Breast epithelium (tissue), 4 donors: ENCODE results near the gene SHFL. TPM values are rescaled to one million over a fixed set of nuclear protein-coding genes. Genes with fewer than 3 reads are reported as not detected.

ENCODE experiments used
- DNase-seq, 2 donors: peaks; one replicate each; pipeline ENCODE4 v3.0.0-alpha.2; 2019; ENCODE audit warnings: low spot score in 2 of 2
- H3K27ac ChIP-seq, 2 donors: fragments of 200-600 bp; sonication (generic) in 1 of 2; one replicate each; pipeline ENCODE4 v1.5.1; 2016 to 2019; ENCODE audit warnings: mild to moderate bottlenecking in 1 of 2
- H3K27me3 ChIP-seq, 2 donors: fragments of 200-600 bp; sonication (generic) in 1 of 2; one replicate each; pipeline versions ENCODE4 v1.5.1 to v1.6.0; 2017 to 2019; ENCODE audit warnings: control low read depth in 1 of 2, mild to moderate bottlenecking in 1 of 2
- H3K36me3 ChIP-seq: fragments of 200-600 bp; one replicate; pipeline ENCODE4 v1.5.1; 2019
- H3K4me1 ChIP-seq, 2 donors: fragments of 200-600 bp; sonication (generic); one replicate each; pipeline ENCODE4 v1.5.1; 2016 to 2019; ENCODE audit warnings: control low read depth in 1 of 2
- H3K4me3 ChIP-seq, 3 donors: fragments of 200-600 bp; sonication (generic); 1 replicate in 2 of 3; 2 replicates in 1 of 3; pipeline ENCODE4 v1.5.1; 2016 to 2019; ENCODE audit warnings: mild to moderate bottlenecking in 3 of 3, moderate library complexity in 2 of 3
- H3K9me3 ChIP-seq, 2 donors: fragments of 200-600 bp; sonication (generic) in 1 of 2; one replicate each; pipeline ENCODE4 v1.5.1; 2016 to 2019; ENCODE audit warnings: control low read depth in 1 of 2
- POLR2A ChIP-seq: fragments of 450-650 bp; IDR thresholded peaks from one replicate; pipeline ENCODE4 v1.6.1; 2016; ENCODE audit warnings: antibody characterized with exemption, mild to moderate bottlenecking, moderate library complexity
- POLR2AphosphoS5 ChIP-seq, 3 donors: sonication (generic); formaldehyde crosslinking; IDR thresholded peaks; one replicate each; pipeline ENCODE4 v1.6.1; 2017; ENCODE audit warnings: antibody characterized with exemption in 3 of 3
- intact Hi-C: fragments of 100-400 bp; cut with DNase I; formaldehyde crosslinking; loops from one replicate; pipeline ENCODE4 v1.15.1; 2023; ENCODE audit warnings: low total_unique reads
- total RNA-seq, 3 donors: library from RNA; depleted of rRNA; stranded (reverse); fragments of >200 nt; gene quantifications; one replicate each; pipeline ENCODE4 v1.1.0, GENCODE V29; 2016
- TF ChIP-seq, protein P1 (sequence below), 3 donors: fragments of 450-650 bp; IDR thresholded peaks; one replicate each; pipeline ENCODE4 v1.5.1; 2016 to 2017; ENCODE audit warnings: antibody characterized with exemption in 3 of 3, mild to moderate bottlenecking in 3 of 3, moderate library complexity in 3 of 3

Gene SHFL
- total RNA-seq, 3 donors from 2014 or later = 26.4 to 47.6 (median 34.1) TPM

DNA sequence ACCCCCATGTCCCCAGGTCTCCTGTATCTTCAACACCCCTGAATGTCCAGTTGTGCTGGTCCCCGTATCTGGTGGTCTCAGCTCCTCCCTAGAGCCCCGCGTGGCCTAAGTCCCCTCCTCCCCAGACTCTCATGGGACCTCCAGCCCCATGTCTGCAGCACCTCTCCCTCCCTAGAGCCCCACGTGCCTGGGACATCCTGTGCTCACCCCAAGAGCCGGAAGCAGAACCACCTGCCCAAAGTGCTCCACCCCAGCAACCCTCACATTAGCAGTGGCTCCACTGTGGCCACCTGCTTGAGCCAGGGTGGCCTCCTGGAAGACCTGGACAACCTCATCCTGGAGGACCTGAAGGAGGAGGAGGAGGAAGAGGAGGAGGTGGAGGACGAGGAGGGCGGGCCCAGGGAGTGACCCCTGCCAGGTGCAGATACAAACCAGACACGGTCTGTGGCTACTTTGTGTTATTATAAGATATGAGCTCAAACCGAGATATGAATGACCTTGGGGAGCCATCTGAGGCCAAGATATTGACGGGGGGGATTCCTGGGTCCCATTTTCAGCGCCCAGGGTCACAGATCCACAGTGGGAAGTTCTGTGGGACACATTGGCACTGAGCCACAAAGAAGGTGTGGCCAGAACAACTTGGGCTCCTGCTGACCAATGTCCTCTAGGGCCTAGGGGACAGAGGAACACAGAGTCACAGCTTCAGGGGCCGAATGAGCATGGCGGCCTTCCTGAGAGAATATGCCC, 6.0 kb downstream of the SHFL start:
- intact Hi-C loops = no loop called here
- H3K36me3 ChIP-seq = no peaks in the 10 kb centered on the region

DNA sequence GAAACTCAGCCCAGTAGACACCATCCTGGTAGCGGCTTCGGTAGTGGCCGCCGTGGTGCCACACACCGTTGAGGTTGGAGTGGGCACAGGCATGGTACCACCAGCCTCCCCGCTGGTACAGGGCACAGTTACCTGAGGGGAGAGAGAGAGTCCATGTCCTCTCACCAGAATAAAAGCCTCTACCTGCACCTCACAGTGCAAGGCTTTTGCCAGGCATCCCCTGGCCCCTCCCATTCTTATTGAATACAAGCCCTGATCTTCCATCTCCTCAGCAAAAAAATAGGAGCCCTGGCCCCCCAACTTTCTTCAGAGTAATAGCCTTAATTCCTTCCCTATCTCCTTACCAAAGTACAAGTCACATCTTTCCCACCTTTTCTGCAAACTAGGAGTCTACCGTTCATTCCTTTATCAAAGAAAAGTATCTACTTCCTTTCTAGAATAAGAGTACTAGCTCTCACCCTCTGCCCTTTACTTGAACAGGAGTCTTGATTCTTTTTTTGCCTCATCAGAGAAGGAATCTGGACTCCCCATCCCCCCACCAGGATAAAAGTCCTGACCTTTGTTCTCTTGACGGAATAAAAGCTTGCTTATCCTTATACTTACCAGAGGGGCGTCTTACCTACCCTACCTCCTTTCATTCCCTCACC, 6.7 kb downstream of the SHFL start:
- no peak overlapping the region for H3K4me3 ChIP-seq
- H3K36me3 ChIP-seq = no peaks in the 10 kb centered on the region
- H3K27me3 ChIP-seq = no peaks in the 10 kb centered on the region
- H3K27ac ChIP-seq = no peak overlapping the region
- intact Hi-C loops = no loop called here
- no peaks in the 10 kb centered on the region for H3K9me3 ChIP-seq
- no peak for DNase-seq
- no peaks in the 10 kb centered on the region for H3K4me1 ChIP-seq
- TF ChIP-seq POLR2A (no peak), POLR2AphosphoS5 (IDR thresholded peaks at IDR 0.05) (no peak)
- TF ChIP-seq, protein P1, sequence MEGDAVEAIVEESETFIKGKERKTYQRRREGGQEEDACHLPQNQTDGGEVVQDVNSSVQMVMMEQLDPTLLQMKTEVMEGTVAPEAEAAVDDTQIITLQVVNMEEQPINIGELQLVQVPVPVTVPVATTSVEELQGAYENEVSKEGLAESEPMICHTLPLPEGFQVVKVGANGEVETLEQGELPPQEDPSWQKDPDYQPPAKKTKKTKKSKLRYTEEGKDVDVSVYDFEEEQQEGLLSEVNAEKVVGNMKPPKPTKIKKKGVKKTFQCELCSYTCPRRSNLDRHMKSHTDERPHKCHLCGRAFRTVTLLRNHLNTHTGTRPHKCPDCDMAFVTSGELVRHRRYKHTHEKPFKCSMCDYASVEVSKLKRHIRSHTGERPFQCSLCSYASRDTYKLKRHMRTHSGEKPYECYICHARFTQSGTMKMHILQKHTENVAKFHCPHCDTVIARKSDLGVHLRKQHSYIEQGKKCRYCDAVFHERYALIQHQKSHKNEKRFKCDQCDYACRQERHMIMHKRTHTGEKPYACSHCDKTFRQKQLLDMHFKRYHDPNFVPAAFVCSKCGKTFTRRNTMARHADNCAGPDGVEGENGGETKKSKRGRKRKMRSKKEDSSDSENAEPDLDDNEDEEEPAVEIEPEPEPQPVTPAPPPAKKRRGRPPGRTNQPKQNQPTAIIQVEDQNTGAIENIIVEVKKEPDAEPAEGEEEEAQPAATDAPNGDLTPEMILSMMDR (IDR thresholded peaks at IDR 0.05) = no peak

More for the DNA sequence above, 6.0 kb downstream of the SHFL start:
- no peaks in the 10 kb centered on the region for H3K4me1 ChIP-seq
- no peak overlapping the region for H3K27ac ChIP-seq
- DNase-seq = no peak
- H3K27me3 ChIP-seq = no peaks in the 10 kb centered on the region
- H3K9me3 ChIP-seq = no peaks in the 10 kb centered on the region
- TF ChIP-seq, protein P1 (IDR thresholded peaks at IDR 0.05) = no peak
- TF ChIP-seq POLR2A (no peak), POLR2AphosphoS5 (IDR thresholded peaks at IDR 0.05) (no peak)
- H3K4me3 ChIP-seq = no peak overlapping the region

DNA sequence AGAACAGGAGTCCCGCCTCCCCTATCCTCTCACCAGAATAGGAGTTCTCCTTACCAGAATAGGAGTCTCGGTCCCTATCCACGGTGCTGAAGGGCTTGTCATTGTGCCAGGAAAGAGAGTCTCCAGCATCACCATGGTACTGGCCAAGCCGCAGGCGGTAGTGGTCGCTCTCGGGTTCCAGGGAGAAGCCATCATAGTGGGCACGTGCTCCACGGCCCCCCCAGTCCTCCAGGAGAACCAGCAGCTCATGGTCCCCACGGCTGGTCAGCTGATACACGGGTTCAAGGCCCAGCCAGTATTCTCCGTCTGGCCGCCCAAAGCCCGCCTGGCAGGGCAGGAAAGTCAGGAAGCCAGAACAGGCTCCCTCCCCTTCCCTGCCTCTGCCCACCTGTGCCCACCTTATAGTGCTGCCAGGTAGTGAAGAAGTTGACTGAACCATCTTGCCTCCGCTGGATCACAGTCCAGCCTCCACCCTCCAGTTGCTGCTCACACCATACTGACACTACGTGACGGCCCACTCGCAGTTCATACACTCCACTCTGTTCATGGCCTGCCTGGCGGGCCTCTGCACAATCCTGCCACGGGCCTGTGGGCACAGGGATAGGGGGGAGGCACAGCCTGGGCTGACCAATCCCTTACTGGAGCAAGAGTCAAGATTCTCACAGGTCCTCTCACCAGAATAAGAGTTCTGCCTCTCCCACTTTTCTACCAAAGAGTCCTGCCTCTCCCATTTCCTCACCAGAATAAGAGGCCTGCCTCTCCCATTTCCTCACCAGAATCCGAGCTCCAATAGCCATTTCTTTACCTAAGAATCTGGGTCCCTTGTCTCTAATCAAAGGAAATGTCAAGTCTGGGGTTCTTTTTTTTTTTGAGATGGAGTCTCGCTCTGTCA, 7.4 kb downstream of the SHFL start:
- intact Hi-C loops = no loop called here
- Histone ChIP-seq H3K27me3 (no peaks in the 10 kb centered on the region), H3K9me3 (no peaks in the 10 kb centered on the region), H3K4me3 (no peak overlapping the region), H3K4me1 (no peaks in the 10 kb centered on the region), H3K36me3 (no peaks in the 10 kb centered on the region), H3K27ac (no peak overlapping the region)
- TF ChIP-seq, protein P1 (IDR thresholded peaks at IDR 0.05) = no peak
- no peak for TF ChIP-seq POLR2AphosphoS5 (IDR thresholded peaks at IDR 0.05)
- no peak for TF ChIP-seq POLR2A
- DNase-seq = no peak

DNA sequence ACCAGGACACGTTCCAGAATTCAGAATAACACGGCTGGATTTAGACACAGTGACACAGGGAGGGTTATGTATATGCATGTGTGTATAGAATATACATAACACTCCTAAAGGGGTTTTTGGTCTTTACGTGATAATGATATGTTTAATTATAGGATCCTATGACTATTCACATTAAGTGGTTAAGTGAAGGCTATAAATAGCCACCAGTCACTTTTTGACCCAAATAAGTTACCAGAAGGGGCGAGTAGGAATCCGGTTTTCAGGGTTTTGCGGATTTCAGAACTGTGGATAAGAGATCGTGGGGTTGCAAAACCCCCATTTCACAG, 9.5 kb downstream of the SHFL start:
- intact Hi-C loops = no loop called here
- H3K9me3 ChIP-seq = no peaks in the 10 kb centered on the region
- no peaks in the 10 kb centered on the region for H3K4me1 ChIP-seq
- no peak for TF ChIP-seq POLR2AphosphoS5 (IDR thresholded peaks at IDR 0.05)
- TF ChIP-seq, protein P1 (IDR thresholded peaks at IDR 0.05) = peak in 1 of 3 donors; percentile 10
- no peaks in the 10 kb centered on the region for H3K36me3 ChIP-seq
- H3K27ac ChIP-seq = peak overlapping the region; percentile 71 to 88
- peak overlapping the region in 2 of 3 donors; percentile 60 to 79 for H3K4me3 ChIP-seq
- DNase-seq = no peak
- no peaks in the 10 kb centered on the region for H3K27me3 ChIP-seq
